GM12801 (cell line): ENCODE results near the gene GPX4.

Experiments
- TF ChIP-seq, protein P1 (sequence below): IDR thresholded peaks from one replicate; pipeline ENCODE4 v1.5.1; 2011; ENCODE audit warnings: control low read depth; ENCODE audit not compliant: insufficient read length; ENCODE audit errors: extremely low read depth

GPX4 gene

DNA sequence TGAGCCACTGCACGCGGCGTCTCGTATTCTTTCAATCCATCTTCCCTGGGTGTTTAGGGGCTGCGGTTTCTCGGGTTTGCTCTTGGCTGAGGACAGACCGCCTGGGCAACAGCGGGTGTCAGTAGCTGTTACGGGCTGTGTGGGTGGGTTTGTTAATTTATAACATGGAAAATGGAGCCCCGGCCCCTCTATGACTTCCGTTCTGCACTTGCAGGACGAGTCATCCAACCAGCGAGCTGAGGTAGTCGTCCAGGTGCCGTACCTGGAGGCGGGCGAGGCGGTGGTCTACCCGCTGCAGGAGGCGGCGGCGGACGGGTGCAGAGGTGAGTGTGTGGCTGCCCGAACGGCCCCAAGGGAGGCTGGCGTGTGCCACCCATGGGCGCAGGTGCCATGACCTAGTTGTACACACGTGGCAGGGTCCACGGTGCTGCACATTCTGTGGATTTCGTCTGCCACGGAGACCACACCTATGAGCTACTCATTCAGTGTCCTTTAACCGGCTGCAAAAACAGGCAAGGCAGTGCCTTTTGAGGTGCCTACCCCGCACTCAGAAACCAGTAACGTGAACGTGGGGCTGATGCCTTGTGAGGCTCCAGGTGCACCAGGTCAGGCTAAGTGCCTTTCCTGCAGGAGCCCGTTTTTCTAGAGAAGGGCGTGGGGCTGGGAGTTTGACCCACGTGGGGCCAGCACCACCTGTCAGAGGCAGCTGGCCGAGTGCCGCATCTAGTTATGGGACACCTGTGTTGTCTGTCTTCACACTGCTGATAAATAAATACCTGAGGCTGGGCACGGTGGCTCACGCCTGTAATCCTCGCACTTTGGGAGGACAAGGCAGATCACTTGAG is 19.5 kb upstream of the GPX4 start:
- TF ChIP-seq, protein P1, sequence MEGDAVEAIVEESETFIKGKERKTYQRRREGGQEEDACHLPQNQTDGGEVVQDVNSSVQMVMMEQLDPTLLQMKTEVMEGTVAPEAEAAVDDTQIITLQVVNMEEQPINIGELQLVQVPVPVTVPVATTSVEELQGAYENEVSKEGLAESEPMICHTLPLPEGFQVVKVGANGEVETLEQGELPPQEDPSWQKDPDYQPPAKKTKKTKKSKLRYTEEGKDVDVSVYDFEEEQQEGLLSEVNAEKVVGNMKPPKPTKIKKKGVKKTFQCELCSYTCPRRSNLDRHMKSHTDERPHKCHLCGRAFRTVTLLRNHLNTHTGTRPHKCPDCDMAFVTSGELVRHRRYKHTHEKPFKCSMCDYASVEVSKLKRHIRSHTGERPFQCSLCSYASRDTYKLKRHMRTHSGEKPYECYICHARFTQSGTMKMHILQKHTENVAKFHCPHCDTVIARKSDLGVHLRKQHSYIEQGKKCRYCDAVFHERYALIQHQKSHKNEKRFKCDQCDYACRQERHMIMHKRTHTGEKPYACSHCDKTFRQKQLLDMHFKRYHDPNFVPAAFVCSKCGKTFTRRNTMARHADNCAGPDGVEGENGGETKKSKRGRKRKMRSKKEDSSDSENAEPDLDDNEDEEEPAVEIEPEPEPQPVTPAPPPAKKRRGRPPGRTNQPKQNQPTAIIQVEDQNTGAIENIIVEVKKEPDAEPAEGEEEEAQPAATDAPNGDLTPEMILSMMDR = no peak

DNA sequence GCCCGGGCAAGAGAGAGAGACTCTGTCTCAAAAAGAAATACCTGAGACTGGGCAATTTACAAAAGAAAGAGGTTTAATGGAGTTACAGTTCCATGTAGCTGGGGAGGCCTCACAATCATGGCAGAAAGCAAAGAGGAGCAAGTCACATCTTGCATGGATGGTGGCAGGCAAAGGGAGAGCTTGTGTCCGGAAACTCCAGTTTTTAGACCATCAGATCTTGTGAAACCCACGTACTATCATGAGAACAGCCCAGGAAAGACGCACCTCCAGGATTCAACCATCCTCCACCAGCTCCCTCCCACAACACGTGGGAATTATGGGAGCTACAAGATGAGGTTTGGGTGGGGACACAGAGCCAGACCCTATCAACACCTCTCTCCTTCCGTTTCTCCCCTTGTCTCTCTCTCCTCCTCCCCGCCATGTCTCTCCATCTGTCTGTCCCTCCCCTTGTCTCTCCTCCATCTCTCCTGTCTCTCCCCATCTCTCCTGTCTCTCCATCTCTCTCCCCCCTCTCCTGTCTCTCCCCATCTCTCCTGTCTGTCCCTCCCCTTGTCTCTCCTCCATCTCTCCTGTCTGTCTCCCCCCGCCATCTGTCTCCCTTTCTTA is 18.6 kb upstream of the GPX4 start:
- TF ChIP-seq, protein P1 = no peak

DNA sequence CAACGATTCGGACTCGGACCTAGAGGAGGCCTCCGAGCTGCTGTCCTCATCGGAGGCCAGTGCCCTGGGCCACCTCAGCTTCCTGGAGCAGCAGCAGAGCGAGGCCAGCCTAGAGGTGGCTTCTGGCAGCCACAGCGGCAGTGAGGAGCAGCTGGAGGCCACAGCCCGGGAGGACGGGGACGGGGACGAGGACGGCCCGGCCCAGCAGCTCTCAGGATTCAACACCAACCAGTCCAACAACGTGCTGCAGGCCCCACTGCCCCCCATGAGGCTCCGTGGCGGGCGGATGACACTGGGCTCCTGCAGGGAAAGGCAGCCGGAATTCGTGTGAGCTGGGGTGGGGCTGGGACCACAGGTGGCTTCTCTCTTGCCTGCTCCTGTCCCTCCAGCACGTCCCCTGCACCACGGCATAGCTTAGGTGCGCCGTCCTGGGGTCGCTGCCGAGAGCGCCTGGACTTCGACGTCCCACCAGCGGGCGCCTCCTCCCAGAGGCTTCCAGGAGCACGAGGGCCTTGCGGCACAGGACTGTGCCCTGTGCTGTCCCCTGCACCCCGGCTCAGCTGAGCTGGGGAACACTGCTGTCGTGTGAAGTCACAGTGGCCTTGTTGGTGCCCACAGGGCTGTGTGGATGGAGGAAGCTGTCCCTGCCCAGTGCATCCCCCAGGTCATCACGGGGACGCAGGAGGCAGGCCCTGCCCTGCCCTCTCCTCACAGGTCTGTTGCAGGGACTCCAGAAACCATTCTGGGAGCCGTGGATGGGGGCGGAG is 17.9 kb upstream of the GPX4 start:
- TF ChIP-seq, protein P1 = no peak

DNA sequence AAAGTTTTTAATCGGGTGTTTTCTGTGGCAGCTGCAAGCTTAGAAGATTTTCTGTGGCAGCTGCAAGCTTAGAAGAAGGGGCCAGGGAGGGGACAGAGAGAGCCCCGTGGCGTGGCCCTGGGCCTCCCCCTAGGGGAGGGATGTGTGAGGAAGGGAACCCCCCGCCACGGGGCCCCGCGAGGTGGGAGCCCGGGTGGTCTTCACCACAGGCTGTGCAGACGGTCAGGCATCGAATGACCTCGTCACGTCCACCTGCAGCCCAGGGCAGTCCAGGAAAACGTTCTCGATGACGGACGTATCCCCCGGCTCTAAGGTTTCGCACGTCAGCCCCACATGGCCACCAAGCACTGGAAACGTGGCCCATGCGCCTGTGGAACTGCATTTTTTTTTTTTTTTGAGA is 17.2 kb upstream of the GPX4 start:
- TF ChIP-seq, protein P1 = no peak

DNA sequence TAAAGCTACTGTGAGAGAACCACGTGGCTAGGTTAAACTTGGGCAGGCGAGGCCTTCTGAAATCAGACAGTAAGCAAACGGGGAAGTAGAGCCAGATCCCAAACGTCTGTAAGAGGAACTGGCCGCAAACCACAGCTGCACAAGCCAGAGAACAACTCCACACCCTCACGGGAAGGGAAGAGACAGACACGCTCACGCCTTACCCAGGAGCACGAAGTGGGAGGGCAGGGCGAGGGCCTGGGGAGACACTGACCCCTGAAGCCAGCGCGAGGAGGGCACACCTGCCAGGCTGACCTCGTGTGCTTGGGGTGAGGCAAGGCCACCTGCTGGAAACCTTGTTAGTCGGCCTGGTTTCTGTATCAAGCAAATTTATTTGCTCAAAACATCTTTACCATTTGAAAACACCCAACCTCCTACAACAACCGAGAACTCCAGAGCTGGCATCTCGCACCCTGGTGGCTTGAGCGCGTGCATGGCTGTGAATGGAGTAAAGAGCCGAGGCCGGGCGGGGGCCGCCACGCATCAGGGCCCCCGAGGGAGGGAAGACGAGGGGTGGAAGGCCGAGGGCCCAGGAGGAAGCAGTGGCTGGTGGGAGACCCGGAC is 15.9 kb upstream of the GPX4 start:
- TF ChIP-seq, protein P1 = no peak

DNA sequence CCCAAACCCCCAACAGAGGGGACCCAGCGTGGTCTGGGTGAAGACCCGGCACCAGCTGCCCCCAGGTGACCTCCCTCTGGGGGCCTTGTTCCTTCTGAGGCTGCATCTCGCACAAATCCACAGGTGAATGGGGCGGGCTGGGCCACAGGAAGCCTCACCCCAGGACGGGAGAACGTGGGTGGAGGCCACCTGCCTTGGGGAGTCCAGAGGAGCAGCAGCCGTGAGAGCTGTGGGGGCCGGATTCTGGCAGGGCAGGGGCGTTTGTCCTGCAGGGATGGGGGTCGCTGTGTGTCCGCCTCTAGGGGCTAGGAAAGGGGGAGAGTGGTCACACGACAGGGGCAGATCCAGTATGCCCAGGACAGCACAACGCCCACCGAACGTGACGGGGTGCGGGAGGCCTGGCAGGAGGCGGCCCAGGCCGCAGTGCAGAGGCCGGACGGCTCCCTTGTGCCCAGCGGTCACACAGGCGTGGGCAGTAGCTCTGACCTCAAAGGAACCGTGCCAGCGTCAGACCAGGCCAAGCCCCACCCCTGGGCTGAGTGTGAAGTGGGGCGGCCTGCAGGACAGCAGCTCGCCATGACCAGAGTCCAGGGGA is 15.3 kb upstream of the GPX4 start:
- TF ChIP-seq, protein P1 = no peak

DNA sequence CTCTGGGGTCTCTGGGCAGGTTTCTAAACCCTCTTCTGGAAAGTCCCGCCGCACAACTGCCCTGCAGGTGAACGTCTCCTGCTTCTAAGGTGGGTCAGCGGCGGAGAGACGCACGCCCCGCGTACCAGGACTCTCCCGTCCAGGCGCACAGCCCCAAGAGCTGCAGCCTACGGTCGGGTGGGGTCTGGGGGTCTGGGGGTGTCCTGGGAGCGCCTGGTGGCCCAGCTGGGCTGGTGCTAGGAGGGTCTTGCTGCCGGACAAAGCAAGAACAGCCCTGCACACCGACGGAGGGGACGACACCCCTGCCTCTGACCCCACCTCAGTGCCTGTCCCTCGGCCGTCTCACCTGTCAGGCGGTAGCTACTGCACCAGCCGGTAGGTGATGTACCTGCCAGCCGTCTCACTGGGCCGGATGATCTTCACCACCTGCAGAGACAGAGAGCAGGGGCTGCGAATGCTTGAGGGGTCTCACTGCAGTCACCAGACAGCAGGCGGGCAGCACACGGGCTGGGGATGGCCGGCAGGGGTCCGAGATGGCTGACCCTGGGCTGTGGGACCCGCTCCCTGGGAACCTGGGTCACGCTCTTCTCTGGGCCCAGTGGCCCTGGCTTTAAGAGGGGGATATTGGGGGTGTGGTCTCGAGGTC is 14.5 kb upstream of the GPX4 start:
- TF ChIP-seq, protein P1 = no peak
